Ovary (tissue), 3 donors: ENCODE results near the gene FBXO30.

ENCODE experiments used
- EP300 ChIP-seq: sonication (generic); formaldehyde crosslinking; IDR thresholded peaks from one replicate; pipeline ENCODE4 v1.6.1; 2017; ENCODE audit warnings: antibody characterized with exemption
- POLR2A ChIP-seq: fragments of 450-650 bp; IDR thresholded peaks from one replicate; pipeline ENCODE4 v1.6.1; 2017; ENCODE audit warnings: antibody characterized with exemption, mild to moderate bottlenecking, moderate library complexity
- TF ChIP-seq, protein P1 (sequence below), 3 donors: fragments of 450-650 bp in 2 of 3; fragments of 200-600 bp in 1 of 3; IDR thresholded peaks; one replicate each; pipeline versions ENCODE4 v1.5.1 to v1.8.0; 2016 to 2022; ENCODE audit warnings: antibody characterized with exemption in 3 of 3, mild to moderate bottlenecking in 1 of 3
- donor health status: DM: no; HTN: no; CAD: no.

DNA sequence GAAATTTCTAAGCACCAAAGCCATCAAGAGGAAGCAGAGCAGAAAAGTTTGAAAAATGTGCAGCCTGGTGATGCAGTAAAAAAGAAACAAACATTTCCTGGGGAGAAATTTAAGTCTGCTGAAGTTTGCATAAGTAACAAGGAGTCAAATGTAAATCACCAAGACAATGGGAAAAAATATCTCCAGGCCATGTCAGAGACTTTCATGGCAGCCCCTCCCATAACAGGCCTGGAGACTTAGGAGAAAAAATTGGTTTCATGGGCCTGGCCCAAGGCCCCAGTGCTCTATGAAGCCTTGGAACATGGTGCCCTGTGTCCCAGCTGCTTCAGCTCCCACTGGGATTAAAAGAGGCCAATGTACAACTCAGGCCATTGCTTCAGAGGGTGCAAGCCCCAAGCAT lies 49.1 kb downstream of the FBXO30 start:
- no peak for TF ChIP-seq POLR2A
- TF ChIP-seq, protein P1, sequence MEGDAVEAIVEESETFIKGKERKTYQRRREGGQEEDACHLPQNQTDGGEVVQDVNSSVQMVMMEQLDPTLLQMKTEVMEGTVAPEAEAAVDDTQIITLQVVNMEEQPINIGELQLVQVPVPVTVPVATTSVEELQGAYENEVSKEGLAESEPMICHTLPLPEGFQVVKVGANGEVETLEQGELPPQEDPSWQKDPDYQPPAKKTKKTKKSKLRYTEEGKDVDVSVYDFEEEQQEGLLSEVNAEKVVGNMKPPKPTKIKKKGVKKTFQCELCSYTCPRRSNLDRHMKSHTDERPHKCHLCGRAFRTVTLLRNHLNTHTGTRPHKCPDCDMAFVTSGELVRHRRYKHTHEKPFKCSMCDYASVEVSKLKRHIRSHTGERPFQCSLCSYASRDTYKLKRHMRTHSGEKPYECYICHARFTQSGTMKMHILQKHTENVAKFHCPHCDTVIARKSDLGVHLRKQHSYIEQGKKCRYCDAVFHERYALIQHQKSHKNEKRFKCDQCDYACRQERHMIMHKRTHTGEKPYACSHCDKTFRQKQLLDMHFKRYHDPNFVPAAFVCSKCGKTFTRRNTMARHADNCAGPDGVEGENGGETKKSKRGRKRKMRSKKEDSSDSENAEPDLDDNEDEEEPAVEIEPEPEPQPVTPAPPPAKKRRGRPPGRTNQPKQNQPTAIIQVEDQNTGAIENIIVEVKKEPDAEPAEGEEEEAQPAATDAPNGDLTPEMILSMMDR (IDR thresholded peaks at IDR 0.05), result no peak
- TF ChIP-seq EP300, result no peak
